ENCODE data around the gene SERPINB6.
"Not testable (repeated sequence)": the region's sequence is repeated elsewhere in the genome, so short reads cannot be mapped to it uniquely, and the experiment has no call there.

The SERPINB6 gene

DNA sequence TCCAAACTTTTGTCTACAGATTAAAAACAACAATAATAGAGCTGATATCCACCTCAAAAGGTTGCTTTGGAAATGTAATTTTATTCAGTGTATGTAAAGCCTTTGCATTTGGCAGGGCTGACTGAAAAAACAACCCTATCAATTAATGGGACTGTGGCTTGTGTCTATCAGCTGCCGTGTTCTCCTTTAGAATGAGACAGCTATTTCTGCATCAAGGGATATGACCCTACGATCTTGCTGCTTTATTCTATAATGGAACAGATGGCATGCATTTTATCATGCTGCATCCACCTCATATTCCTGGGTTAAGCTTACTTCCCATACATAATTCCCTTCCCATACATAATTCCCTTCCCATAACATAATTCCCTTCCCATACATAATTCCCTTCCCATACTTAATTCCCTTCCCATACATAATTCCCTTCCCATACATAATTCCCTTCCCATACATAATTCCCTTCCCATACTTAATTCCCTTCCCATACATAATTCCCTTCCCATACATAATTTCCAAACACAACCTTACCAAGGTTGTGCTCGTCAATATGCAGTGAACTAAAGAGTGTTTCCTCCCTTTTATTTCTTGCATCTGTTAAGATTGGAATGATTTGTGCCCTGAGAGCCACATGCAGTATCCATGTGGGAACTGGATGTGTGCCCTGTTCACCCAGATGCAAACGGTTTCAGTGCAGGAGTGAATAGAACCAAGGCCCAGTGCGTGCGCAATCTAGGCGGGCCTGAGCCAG lies 26.8 kb downstream of the SERPINB6 start:
- Histone ChIP-seq H3K4me3 (ENCODE audit: low read depth, low read length) (no peak overlapping the region), H3K27me3 (no peaks in the 10 kb centered on the region), H3K9me3 (no peaks in the 10 kb centered on the region; the same call in 1 of the 2 replicates), H3K36me3 (no peaks in the 10 kb centered on the region), H3K4me1 (no peaks in the 10 kb centered on the region)
- TF ChIP-seq, protein P1, sequence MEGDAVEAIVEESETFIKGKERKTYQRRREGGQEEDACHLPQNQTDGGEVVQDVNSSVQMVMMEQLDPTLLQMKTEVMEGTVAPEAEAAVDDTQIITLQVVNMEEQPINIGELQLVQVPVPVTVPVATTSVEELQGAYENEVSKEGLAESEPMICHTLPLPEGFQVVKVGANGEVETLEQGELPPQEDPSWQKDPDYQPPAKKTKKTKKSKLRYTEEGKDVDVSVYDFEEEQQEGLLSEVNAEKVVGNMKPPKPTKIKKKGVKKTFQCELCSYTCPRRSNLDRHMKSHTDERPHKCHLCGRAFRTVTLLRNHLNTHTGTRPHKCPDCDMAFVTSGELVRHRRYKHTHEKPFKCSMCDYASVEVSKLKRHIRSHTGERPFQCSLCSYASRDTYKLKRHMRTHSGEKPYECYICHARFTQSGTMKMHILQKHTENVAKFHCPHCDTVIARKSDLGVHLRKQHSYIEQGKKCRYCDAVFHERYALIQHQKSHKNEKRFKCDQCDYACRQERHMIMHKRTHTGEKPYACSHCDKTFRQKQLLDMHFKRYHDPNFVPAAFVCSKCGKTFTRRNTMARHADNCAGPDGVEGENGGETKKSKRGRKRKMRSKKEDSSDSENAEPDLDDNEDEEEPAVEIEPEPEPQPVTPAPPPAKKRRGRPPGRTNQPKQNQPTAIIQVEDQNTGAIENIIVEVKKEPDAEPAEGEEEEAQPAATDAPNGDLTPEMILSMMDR (IDR thresholded peaks at IDR 0.05; ENCODE audit: low read depth, low read length), result no peak
- no peak for DNase-seq

DNA sequence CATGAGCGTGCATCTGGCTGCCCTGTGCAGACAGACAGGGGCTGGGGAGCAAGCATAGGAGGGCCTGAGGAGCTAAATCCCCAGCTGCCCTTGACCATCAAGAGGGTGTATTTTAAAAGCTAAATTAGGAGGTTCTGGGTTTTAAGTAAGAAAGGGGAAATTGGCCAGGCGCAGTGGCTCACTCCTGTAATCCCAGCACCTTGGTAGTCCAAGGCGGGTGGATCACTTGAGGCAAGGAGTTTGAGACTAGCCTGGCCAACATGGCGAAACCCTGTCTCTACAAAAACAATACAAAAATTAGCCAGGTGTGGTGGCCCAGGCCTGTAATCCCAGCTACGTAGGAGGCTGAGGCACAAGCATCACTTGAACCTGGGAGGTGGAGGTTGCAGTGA lies 27.8 kb downstream of the SERPINB6 start:
- Histone ChIP-seq H3K9me3 (no peaks in the 10 kb centered on the region; the same call in 1 of the 2 replicates), H3K27me3 (no peaks in the 10 kb centered on the region), H3K36me3 (no peaks in the 10 kb centered on the region), H3K4me1 (no peaks in the 10 kb centered on the region), H3K4me3 (ENCODE audit: low read depth, low read length) (no peak overlapping the region)
- TF ChIP-seq, protein P1 (IDR thresholded peaks at IDR 0.05; ENCODE audit: low read depth, low read length), result no peak
- no peak for DNase-seq

DNA sequence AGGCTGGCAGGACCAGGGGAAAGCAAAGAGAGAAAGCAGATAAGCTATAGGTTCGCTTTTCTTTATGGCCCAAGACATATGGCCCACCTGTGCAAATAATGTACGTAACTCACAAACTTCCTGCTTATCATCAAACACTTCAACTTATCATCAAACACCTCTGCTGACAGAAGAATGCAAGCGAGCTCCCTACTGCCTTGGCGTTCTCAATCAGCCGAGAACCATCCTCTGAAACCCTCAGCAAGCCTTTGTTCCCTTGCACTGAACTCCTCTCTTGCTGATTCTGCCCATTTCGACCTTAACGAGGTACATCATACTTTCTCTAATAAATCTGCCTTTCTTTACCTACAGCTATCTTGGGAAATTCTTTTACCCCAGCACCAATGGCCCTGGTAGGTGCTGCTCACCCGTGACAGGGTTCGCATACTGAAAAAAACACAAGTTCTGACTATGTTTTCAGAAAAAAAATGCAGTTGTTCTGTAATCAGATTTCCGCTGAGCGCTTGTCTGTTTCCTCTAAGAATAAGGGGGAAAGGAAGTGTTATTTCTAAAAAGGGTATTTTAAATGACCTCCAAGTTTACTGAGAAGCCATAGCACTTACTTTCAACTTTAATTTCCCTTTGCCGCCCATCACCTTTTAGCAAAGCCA lies 28.3 kb downstream of the SERPINB6 start:
- no peaks in the 10 kb centered on the region for H3K36me3 ChIP-seq
- no peaks in the 10 kb centered on the region; the same call in 1 of the 2 replicates for H3K9me3 ChIP-seq
- H3K4me1 ChIP-seq, result no peaks in the 10 kb centered on the region
- TF ChIP-seq, protein P1 (IDR thresholded peaks at IDR 0.05; ENCODE audit: low read depth, low read length), result no peak
- DNase-seq, result no peak
- H3K4me3 ChIP-seq (ENCODE audit: low read depth, low read length), result no peak overlapping the region
- no peaks in the 10 kb centered on the region for H3K27me3 ChIP-seq

DNA sequence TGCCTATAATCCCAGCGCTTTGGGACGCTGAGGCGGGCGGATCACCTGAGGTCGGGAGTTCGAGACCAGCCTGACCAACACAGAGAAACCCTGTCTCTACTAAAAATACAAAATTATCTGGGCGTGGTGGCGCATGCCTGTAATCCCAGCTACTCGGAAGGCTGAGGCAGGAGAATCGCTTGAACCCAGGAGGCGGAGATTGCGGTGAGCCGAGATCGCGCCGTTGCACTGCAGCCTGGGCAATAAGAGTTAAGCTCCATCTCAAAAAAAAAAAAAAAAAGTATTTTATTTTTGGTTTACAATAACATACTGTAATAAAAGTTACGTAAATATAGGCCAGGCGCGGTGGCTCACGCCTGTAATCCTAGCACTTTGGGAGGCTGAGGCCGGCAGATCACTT lies 29.3 kb downstream of the SERPINB6 start:
- H3K36me3 ChIP-seq; H3K27me3 ChIP-seq; H3K4me3 ChIP-seq (ENCODE audit: low read depth, low read length); DNase-seq; H3K4me1 ChIP-seq; H3K9me3 ChIP-seq: not testable (repeated sequence)

DNA sequence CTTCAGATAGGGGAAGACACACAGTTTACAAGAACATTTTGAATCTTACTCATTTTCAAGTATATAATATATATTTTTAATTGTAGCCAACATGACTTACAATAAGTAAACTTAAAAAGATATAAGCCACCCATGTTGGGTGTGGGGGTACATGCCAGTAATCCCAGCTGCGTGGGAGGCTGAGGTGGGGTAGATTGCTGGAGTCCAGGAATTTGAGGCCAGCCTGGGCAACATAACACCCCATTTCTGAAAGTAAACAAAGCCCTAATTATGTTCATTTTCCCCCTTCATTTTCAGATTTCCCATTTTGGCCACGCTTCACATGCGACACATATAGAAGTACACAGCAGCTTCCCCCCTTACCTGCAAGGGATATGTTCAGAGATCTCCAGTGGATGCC lies 30.5 kb downstream of the SERPINB6 start:
- Histone ChIP-seq H3K4me1 (no peaks in the 10 kb centered on the region), H3K4me3 (ENCODE audit: low read depth, low read length) (no peak overlapping the region), H3K27me3 (no peaks in the 10 kb centered on the region), H3K9me3 (no peaks in the 10 kb centered on the region; the same call in 1 of the 2 replicates), H3K36me3 (no peaks in the 10 kb centered on the region)
- no peak for DNase-seq
- TF ChIP-seq, protein P1 (IDR thresholded peaks at IDR 0.05; ENCODE audit: low read depth, low read length), result no peak

DNA sequence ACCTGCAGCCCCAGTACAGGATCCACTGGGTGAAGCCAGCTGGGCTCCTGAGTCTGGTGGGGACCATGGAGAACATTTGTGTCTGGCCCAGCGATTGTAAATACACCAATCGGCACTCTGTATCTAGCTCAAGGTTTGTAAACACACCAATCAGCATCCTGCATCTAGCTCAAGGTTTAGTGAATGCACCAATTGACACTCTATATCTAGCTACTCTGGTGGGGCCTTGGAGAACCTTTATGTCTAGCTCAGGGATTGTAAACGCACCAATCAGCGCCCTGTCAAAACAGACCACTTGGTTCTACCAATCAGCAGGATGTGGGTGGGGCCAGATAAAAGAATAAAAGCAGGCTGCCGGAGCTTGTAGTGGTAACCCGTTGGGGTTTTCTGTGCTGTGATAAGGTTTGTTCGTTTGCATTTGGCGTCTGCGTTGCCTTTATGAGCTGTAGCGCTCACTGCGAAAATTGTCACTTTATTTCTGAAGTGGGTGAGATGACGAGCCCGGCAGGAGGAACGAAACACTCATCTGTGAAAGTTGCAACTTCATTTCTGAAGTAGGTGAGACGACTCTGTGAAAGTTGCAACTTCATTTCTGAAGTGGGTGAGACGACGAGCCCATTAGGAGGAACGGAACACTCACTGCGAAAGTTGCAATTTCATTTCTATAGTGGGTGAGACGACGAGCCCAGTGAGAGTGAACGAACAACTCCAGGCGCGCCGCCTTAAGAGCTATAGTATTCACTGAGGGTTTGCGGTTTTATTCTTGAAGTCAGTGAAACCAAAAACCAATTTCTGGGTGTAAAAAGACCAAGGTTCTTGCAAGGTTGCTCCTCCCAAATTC lies 31.1 kb downstream of the SERPINB6 start:
- no peaks in the 10 kb centered on the region for H3K4me1 ChIP-seq
- no peak overlapping the region for H3K4me3 ChIP-seq (ENCODE audit: low read depth, low read length)
- TF ChIP-seq, protein P1 (IDR thresholded peaks at IDR 0.05; ENCODE audit: low read depth, low read length), result no peak
- DNase-seq, result no peak
- no peaks in the 10 kb centered on the region; the same call in 1 of the 2 replicates for H3K9me3 ChIP-seq
- H3K36me3 ChIP-seq, result no peaks in the 10 kb centered on the region
- no peaks in the 10 kb centered on the region for H3K27me3 ChIP-seq

All from BE2C (cell line).